Pulmonary artery endothelial cell (primary cell): Measurements from ENCODE around the gene IRF2BPL. TPM values are rescaled to one million over a fixed set of nuclear protein-coding genes. Genes with fewer than 3 reads are reported as not detected.

Experiments used
- DNase-seq: peaks from one replicate; pipeline ENCODE4 v3.0.0-alpha.2; 2011; ENCODE audit warnings: low read depth, low spot score
- total RNA-seq: library from RNA; depleted of rRNA; stranded (reverse); fragments of >200 nt; gene quantifications from 2 replicates; pipeline ENCODE4 v1.2.3, GENCODE V29; 2014

IRF2BPL gene
- total RNA-seq, result 16.4 and 18.7 TPM in 2 replicates

DNA sequence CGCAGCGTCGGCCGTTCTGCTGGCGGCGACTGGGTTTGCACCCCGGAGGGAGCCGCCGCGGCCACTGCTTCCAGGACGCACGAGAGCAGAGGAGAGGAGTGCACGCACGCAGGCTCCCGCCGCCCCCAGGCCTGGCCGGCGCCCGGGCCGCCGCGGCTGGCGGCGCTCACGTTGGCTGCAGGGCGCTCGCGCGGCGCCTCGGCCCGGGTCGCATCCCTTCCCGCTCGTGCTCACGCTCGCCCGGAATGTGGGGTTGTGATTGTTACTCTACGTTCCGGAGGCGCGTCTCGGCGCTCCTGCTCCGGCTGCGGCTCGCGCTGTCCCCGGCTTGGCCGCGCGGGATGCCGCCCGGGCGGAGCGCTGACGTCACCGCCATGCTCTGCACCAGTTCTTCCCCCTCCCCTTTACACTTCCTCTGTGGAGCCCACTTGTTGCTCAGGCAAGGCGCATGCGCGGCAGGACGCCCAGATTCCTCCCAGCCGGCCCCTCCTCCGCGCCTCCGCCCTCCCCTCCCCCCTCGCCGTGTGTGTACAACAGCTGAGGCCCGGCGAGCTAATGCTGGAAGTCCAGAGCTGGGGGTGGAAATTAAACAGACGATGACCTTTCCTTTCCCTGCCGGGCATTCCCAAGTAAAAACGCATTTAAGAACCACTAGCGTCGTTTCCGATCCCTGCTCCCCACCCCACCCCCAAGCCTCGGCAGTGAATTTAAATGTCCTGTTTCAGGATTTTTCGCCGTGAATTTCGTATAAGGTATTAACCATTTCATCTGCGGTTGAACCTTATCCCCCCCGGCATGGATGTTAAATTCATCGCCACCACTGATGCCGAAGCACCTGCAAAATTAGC lies at the start of gene IRF2BPL:
Gene IRF2BPL (minus strand): TSS at position 325 of the 848 bp plus-strand sequence. CDS start 916 bp downstream, outside the sequence.
- DNase-seq, result peak; percentile 96

DNA sequence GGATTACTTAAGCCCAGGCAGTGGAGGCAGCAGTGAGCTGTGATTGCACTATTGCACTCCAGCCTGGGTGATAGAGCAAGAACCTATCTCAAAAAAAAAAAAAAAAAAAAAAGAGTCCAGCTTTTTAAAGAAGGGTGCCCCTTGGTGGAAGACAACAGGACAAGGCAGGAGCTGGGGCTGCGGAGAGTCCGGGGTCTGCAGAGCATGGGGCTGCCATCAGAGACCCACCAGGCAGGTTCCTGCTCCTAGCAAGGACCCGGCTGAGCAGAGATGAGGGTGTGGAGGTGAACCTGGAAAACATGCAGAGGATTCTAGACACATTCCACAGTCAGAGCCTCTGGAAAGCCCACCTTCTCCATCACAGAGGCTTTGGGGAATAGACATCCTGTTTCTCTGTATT lies 48.5 kb upstream of the IRF2BPL start:
- no peak for DNase-seq

DNA sequence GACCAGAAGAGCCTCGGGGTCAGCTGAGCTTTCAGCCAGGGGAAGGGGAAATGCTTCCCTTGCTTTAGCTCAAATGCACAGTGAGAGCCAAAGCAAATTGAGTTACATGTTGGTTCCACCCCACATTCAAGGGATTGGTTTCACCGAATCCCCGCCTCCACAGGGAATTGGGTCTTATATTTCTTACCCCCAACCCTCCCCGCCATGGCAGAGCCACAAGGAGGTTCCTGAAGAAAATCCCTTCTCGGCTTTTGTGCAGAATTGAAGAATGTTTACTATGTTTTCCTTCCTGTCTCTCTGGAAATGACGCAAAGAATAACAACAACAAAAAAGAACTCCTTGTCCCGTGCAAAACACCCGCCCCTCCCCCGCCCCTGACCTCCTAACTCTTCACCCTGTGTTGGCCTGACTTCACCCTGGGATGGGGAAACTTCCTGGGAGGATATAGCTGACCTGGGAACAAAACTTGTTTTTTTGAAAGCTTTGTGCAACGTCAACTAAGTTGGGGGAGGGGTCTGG lies 47.7 kb upstream of the IRF2BPL start:
- peak; percentile 60 for DNase-seq

DNA sequence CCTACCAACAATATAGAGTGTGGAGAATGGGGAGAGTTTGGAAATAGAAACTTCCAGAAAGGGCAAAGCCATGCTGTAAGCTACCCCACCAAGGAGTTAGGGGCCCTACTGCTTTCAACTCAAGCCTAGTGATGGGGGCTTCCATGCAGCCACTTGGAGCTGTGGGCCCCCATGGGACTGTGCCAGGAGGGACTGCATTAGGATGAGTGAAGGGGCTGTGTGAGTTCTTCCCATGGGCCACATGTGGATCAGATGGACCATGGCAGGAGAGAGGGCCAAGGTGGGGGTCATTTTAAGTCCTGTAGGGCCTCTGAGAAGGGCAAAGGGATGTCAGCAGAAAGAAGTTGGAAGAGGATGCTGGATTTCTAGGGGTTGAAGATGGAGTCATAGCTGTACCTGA lies 46.5 kb upstream of the IRF2BPL start:
- no peak for DNase-seq

DNA sequence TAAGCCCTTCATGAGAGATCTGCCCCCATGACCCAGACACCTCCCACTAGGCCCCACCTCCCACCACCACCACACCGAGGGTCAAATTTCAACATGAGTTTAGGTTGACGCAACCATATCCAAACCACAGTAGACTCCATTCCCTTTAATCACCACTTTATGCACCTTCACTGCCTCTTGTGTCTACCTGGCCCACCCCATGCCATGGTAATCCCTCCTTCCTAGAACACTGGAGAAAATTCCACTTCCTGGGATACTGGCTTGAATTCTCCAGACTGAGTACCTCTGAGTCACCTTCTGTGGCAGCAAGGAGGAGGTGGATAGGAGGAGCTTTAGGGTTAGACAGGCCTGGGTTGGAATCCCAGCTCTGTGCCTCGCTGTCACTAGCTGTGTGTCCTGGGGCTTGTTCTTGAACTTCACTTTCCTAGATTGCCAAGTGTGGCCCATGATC lies 43.5 kb upstream of the IRF2BPL start:
- no peak for DNase-seq

DNA sequence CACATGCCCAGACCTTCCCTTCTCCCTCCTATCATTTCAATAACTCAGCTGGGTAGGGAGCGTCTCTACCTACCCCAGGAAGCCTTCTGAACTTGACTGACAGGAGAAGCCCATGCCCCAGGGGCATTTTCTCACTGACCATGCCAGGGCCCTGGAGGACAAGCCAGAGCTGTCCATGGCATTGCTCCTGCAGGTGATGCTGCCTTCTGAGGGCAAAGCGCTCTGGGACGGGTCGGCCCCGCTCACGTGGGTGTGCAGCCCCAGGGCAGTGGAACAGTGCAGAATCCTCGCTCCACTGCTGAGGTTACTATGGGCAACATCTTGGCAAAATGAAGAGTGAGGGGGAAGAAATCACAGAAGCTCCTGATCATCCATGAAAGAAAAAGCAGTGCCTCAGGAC lies 41.0 kb upstream of the IRF2BPL start:
- DNase-seq, result no peak

DNA sequence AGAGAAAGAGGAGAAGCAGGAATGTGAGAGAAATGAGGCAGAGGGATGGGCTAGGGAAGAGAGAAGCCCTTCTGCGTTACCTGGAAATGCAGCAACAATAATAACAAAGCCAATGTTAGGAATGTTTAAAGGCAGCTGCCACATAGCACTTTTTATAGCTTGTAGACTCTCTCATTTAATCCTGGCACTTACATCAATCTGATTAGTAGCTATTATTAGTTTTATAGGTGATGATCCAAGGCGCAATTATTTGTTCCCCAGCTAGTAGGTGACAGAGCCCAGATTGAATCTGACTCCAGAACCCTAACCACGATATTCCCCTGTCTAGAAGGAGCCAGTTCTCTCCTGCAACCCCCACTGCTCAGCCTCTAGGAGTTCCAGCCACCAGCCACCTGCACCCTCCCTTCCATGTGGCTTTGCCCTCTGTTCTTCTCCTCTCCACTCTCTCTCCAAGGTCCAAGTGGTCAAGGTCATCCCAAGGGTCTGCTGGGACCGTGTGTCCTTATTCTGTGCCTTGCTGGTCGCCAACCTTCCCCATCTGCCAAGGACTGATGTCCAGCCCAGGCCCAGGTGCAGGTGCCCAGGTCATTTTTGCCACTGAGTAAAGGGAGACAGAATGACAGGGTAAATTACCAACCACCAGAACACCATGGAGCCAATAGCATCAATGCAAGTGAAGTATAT lies 40.2 kb upstream of the IRF2BPL start:
- DNase-seq, result no peak

DNA sequence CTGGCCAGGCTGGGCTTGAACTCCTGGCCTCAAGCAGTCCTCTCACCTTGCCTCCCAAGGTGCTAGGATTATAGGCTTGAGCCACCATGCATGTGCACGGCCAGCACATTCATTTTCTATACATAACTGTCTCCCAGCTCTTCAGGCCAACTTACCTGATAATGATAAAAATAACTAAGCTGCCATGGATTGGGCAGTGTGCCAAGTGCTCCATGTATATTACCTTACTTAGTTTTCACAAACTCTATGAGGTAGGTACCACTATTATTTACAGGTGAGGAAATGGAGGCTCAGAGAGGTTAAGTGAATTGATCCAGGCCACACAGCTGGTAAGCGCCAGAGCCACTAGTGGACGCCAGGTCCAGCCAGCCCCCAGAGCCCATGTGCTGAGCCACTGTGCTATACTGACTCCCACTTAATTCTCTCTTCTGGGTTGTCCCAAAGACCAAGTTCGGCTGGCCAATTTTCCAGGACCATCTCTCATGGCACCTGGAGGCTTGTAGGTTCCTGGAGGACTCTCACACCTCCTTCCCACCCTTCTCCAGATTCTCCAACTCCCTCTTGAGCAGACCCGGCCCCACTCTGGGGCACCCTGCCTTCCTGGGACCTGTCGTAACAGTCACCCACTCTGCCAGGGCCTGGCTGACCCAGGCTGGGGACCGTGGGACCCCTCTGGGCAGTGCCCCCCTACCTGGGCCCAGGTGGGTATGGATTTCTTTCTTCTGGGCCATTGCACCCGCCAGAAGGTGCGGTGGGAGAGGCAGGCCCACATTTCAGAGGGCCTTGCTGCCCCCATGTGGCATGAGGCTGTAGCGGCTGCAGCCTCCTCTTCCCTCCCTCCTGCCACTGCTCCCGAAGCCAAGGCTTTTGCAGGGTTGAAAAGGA lies 39.4 kb upstream of the IRF2BPL start:
- DNase-seq, result no peak

DNA sequence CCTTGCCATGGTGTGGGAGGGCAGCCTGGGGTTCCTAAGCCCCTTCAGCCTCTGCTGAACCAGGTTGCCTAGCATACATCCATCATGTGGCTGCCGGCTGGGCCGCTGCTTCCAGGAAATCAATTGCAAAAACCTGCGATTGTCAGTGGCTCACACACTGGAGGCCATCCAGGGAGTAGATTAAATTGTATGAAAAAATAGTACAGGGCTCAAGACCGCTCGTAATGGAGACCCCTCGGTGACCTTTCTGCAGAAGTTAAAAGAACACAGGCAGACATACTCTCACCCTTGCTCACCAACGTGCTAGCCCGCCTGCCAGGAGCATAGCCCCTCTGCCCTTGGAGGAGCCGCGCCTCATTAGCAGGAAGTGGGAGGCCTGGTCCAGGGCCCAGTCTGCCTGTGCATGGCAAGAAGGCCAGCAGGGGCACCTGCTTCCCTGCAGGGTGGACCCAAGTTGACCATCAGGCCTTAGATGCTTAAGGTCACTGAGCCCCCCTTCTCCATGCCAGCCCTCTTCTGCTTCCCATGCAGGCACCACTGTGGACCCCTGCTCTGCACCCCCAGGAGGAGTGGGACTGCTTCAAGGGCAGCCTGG lies 38.2 kb upstream of the IRF2BPL start:
- DNase-seq, result no peak

DNA sequence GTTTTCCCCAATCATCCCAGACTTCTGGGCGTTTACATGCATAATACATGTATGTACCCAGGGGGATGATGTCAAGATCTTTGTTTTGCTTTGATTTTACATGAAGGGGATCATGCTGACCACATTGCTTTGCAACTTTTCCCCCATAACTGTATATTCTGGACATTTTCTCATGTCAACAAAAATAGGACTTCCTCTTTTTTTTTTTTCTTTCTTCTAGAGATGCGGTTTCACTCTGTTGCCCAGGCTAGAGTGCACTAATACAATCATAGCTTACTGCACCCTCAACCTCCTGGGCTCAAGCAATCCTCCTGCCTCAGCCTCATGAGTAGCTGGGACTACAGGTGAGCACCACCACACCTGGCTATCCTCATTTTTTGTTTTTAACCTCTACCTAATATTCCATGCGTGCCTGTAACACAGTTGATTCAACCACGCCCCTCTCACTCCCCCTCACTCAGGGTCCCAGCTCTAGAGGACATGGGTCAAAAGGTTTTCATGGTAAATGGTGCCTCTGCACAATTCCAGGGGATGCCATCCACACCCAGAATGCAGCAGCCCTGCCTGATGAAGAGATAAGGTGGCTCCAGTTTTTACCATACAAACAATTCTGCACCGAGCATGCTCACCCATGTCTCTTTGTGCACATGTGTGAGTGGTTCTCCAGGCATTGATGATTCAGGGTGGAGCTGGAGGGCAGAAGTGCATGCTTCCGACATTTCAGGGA lies 37.5 kb upstream of the IRF2BPL start:
- DNase-seq, result no peak

DNA sequence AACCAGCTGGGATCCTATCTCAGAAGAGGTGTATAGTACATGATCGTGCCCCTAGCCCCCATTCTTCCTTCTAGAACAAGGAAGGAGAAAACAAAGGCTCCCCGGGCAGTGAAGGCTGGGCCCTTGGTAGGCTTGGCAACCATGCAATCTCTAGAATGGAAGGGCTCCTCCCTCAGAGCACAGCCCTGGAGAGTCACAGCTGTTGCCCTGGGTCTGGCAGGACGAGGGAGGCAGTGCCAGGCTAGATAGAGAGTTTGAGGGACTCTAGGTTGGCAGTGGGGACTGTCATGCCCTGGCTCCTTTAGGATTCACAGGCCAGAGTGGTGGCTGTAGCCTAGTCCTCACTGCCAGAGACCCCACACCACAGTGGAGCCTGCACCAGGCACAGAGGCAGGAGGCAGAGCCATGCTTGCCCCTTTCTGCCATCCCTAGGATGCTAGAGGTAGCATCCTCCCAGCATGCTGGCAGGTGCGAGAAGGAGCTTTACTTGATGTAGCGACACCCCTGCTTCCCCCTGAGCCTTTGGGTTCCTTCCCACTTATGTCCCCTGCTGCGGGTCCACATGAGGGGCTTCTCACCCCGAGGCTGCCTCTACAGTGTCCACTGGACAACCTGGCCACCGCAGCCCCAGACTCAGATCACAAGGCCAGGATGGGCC lies 36.1 kb upstream of the IRF2BPL start:
- DNase-seq, result no peak

DNA sequence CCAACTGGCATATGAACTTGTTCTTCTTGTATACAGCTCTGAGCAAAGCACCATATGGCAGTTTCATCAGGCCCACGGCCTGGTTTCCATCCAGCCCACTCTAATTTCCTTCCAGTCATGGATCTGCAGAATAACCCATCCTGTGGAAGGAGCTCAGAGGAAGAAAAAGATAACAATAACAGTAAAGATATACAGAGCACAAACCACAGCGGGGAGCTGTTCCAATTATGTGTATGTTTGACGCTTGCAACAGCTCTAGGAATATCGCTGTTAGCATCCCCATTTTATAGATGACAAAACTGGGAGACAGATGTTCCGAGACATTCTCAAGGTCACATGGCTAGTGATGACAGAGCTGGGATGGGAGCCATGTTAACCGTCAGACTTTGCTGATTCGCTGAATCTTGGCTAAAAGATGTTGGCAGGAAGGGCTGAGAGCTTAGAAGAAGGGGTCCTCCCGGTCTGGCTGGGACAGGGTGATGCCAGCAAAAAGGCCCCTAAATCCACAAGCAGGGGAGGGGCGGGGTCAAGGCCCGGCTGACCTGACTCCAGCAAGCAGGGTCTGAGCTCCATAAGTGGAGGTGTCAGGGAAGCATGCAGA lies 35.2 kb upstream of the IRF2BPL start:
- DNase-seq, result no peak

DNA sequence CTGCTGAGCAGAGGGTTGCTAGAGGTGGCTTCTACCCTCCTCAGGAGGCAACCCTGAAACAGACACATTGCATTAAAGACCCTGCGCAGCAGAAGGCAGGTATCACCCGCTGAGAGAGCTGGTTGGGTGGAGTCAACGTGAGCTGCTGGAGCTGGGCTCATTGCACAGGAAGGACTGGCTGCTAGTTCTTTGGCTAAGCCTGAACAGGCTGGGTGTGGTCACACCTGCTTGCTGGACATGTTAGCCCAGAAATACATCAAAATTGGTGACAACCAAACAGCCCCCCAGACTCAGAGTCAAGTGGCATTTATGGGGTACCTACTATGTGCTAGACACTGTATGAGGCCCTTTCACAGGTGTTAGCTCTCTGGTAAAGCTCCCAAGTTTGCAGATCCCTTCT lies 33.8 kb upstream of the IRF2BPL start:
- no peak for DNase-seq

DNA sequence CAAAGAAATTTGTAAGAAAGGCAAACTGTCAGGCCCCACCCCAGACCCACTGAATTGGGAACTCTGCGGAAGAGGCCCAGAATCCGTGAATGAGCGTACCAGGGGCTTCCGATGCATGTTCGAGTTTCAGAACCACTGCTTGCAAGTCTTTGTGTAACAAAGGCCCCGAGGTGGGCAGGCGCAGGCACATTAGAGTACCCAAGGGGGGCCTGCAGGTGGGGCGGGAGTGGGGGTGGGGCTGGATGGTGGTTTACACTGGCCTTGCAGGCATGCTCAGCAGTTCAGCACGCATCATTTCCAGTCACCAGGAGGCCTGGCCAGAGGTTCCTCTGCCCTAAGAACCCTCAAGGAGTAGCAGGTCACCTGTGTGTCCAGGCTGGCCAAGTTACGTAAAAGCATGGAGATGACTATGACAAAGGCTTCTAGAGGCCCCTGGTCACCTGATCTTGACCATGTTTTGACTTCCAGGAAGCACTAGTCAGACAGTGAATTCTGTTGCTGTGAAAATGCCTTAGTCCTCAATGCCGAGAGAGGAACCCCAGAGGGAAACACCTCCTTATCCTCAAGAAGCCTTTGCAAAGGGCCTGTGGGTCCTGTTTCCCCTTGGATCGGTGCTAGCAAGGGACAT lies 33.2 kb upstream of the IRF2BPL start:
- no peak for DNase-seq

DNA sequence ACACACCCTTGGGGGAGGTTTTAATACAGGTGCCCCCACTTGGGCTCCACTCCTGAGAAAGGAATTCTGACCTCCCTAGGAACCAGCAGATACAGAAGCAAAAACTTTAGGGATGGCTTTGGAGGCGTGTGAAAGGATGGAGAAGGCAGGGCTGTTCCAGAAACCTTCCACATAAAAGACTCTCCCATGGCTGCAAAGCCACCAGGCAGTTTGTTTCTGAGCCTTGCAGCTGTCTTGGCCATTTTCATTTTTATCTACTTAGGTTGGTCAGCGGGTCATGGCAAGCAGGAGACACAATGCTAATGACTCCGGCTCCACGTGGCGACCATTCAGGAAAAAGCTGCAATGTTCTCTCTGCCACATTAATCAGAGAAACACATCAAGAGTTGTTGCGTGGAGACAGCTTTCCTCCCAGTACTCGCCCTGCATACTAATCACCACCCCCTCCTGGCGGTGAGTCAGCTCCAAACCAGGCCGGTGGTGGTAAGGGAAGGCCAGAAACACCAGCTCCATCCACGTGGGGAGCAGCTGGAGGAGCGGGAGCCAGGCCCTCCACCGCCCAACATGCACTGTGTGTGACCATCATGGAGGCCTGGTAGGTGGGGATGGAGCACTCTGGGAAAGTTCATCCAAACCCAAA lies 30.9 kb upstream of the IRF2BPL start:
- peak; percentile 82 for DNase-seq

DNA sequence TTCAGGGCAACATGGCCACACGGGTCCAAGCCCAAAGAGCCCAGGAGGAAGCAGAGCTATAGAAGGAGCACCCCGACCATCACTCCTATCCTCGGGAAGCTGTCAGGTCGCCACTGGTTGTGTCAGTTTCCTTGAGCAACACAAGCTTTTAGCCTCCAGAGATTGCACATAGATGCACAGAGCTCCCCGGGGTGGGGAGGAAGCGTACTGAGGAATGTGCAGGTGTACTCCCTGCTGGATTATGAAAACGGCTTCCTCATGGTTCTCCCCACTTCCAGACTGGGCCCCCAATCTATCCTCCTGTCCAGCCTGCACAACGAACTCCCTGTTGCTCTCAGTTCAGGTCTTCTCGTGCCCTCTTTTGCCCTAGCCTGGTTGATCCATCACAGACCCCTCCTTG lies 30.3 kb upstream of the IRF2BPL start:
- DNase-seq, result no peak

DNA sequence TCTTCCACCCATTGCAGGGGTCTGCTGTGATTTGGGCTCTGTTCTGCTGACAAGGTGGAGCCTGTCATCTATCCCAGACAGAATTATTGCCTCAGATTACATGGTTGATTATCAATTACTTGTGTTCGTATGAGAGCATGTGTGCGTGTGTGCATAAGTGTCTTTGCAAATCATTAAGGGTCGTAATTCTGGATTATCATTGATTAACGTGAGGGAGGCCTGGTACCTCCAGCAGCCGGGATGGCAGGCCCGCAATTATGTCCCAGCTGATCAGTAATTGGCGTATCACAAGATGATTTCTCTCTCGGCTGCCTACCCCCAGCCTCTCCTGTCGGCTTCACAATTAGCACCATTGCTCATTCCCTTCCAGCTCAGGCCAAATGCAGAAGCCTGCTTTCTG lies 29.6 kb upstream of the IRF2BPL start:
- DNase-seq, result no peak

DNA sequence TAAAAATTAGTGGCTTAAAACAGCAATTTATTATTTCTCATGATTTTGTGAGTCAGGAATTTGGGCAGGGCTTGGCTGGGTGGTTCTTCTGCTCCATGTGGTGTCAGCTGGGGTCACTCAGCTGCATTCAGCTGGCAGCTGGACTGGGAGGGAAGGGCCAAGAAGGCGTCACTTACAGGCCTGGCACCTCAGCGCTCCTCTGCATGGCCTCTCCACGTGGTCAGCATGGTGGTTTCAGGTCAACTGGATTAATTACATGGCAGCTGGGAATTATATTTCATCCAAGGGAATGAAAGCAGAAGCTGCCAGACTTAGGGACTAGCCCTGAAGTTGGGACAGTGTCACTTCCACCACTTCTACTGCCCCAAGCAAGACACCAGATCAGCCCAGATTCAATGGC lies 27.5 kb upstream of the IRF2BPL start:
- no peak for DNase-seq

DNA sequence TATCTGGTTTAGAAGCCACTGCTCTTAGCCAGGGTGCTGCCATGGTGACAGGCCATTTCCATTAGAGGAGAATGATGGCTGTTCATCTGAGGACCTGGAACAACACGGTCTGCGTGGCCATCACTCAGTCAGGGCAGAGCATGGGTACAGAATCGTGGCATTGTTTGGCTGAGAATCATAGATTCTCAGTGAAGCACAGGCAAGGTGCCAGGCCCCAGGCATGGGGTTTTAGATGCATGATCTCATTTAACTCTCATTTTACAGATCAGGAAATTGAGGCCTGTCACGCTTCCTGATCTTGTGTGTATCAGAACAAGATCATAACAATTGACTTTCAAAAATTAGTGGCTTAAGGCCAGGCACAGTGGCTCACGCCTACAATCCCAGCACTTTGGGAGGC lies 26.8 kb upstream of the IRF2BPL start:
- DNase-seq, result peak; percentile 85
